HepG2 (cell line): ENCODE measurements around the gene MAFF. TPM values are rescaled to one million over a fixed set of nuclear protein-coding genes. Genes with fewer than 3 reads are reported as not detected.
A peak's percentile ranks its signal among the peaks of the same experiment; 100 is the strongest.

ENCODE experiments used
- AGO1 ChIP-seq: fragments of 200-400 bp; formaldehyde crosslinking; IDR thresholded peaks from 2 replicates; pipeline ENCODE4 v1.6.1; 2017; ENCODE audit warnings: mild to moderate bottlenecking, low read depth, low read length, moderate library complexity; ENCODE audit not compliant: poor library complexity, severe bottlenecking
- AHR ChIP-seq: IDR thresholded peaks from 2 replicates; pipeline ENCODE4 v1.6.1; 2018; ENCODE audit warnings: missing genetic modification reagents, missing compliant biosample characterization
- FOSL1 ChIP-seq: sonication (generic); formaldehyde crosslinking; IDR thresholded peaks from 2 replicates; pipeline ENCODE4 v1.9.0; 2021; ENCODE audit warnings: missing genetic modification reagents, borderline replicate concordance
- GATA4 ChIP-seq: sonication (generic); IDR thresholded peaks from 2 replicates; pipeline ENCODE4 v1.6.1; 2016; ENCODE audit warnings: antibody characterized with exemption, low read depth, borderline replicate concordance
- HIC2 ChIP-seq: sonication (generic); formaldehyde crosslinking; IDR thresholded peaks from 2 replicates; pipeline ENCODE4 v1.9.0; 2022; ENCODE audit warnings: low read depth, missing genetic modification reagents
- HNF4G ChIP-seq, 2 experiments: sonication (generic) in 1 of 2; formaldehyde crosslinking in 1 of 2; IDR thresholded peaks; 2 replicates each; pipeline versions ENCODE4 v1.4.0 to v1.6.1; 2011 to 2020; ENCODE audit warnings: borderline replicate concordance in 2 of 2, low read depth in 2 of 2, mild to moderate bottlenecking in 2 of 2, low read length in 1 of 2, missing genetic modification reagents in 1 of 2, moderate library complexity in 1 of 2
- HNRNPLL ChIP-seq: fragments of 200-400 bp; formaldehyde crosslinking; IDR thresholded peaks from 2 replicates; pipeline ENCODE4 v1.6.1; 2017; ENCODE audit warnings: mild to moderate bottlenecking, low read depth, low read length; ENCODE audit not compliant: poor library complexity, severe bottlenecking
- KAT7 ChIP-seq: IDR thresholded peaks from 2 replicates; pipeline ENCODE4 v1.6.1; 2018; ENCODE audit warnings: borderline replicate concordance, missing compliant biosample characterization
- KDM5B ChIP-seq: sonication (generic); formaldehyde crosslinking; IDR thresholded peaks from 2 replicates; pipeline ENCODE4 v1.4.0; 2020; ENCODE audit warnings: missing genetic modification reagents, mild to moderate bottlenecking, borderline replicate concordance
- MED8 ChIP-seq: sonication (generic); formaldehyde crosslinking; IDR thresholded peaks from 2 replicates; pipeline ENCODE4 v1.8.1; 2023; ENCODE audit warnings: mild to moderate bottlenecking, missing genetic modification reagents; ENCODE audit not compliant: insufficient replicate concordance
- MTF2 ChIP-seq: sonication (generic); formaldehyde crosslinking; IDR thresholded peaks from 2 replicates; pipeline ENCODE4 v1.5.0; 2020; ENCODE audit warnings: missing genetic modification reagents, borderline replicate concordance
- MYNN ChIP-seq: sonication (generic); formaldehyde crosslinking; IDR thresholded peaks from 2 replicates; pipeline ENCODE4 v1.4.0; 2020; ENCODE audit warnings: mild to moderate bottlenecking, low read depth, missing genetic modification reagents
- NBN ChIP-seq: fragments of 450-650 bp; conservative IDR thresholded peaks from 2 replicates; pipeline ENCODE4 v1.6.1; 2017
- NR0B2 ChIP-seq: sonication (generic); formaldehyde crosslinking; IDR thresholded peaks from 2 replicates; pipeline ENCODE4 v1.4.0; 2020; ENCODE audit warnings: mild to moderate bottlenecking, missing genetic modification reagents
- RELA ChIP-seq: sonication (generic); formaldehyde crosslinking; IDR thresholded peaks from 2 replicates; pipeline ENCODE4 v1.4.0; 2020; ENCODE audit warnings: missing genetic modification reagents
- SOX13 ChIP-seq, 3 experiments: fragments of 450-650 bp in 1 of 3; sonication (generic) in 1 of 3; formaldehyde crosslinking in 1 of 3; IDR thresholded peaks in 2 of 3; conservative IDR thresholded peaks in 1 of 3; 2 replicates each; pipeline versions ENCODE4 v1.5.0 to v1.6.1; 2016 to 2020; ENCODE audit warnings: antibody characterized with exemption in 1 of 3, mild to moderate bottlenecking in 1 of 3, missing compliant biosample characterization in 1 of 3, missing genetic modification reagents in 1 of 3, moderate library complexity in 1 of 3
- TBX2 ChIP-seq: sonication (generic); formaldehyde crosslinking; IDR thresholded peaks from 2 replicates; pipeline ENCODE4 v1.5.0; 2020; ENCODE audit warnings: missing genetic modification reagents, mild to moderate bottlenecking, borderline replicate concordance
- UBTF ChIP-seq: sonication (generic); formaldehyde crosslinking; IDR thresholded peaks from 2 replicates; pipeline ENCODE4 v1.4.0; 2020; ENCODE audit warnings: mild to moderate bottlenecking, missing genetic modification reagents
- ZMYM4 ChIP-seq: sonication (generic); formaldehyde crosslinking; IDR thresholded peaks from 2 replicates; pipeline ENCODE4 v1.8.1; 2023; ENCODE audit warnings: mild to moderate bottlenecking, missing genetic modification reagents
- ZNF34 ChIP-seq: sonication (generic); formaldehyde crosslinking; IDR thresholded peaks from 2 replicates; pipeline ENCODE4 v1.4.0; 2020; ENCODE audit warnings: mild to moderate bottlenecking, missing genetic modification reagents, borderline replicate concordance
- ZNF576 ChIP-seq: sonication (generic); formaldehyde crosslinking; IDR thresholded peaks from 2 replicates; pipeline ENCODE4 v1.4.0; 2020; ENCODE audit warnings: mild to moderate bottlenecking, missing genetic modification reagents
- ZNF781 ChIP-seq: sonication (generic); formaldehyde crosslinking; IDR thresholded peaks from 2 replicates; pipeline ENCODE4 v1.5.1; 2020; ENCODE audit warnings: borderline replicate concordance, mild to moderate bottlenecking, missing genetic modification reagents; ENCODE audit errors: not compliant biosample characterization
- ZSCAN21 ChIP-seq: sonication (generic); formaldehyde crosslinking; IDR thresholded peaks from 2 replicates; pipeline ENCODE4 v1.8.0; 2022; ENCODE audit warnings: mild to moderate bottlenecking, missing genetic modification reagents, moderate library complexity, borderline replicate concordance
- polyA plus RNA-seq, 8 experiments: library from polyadenylated mRNA; depleted of rRNA in 3 of 8; stranded (reverse) in 7 of 8; unstranded in 1 of 8; fragments of >200 nt; fragmentation: Illumina TruSeq in 4 of 8; extraction: Trizol in 4 of 8; gene quantifications; 2 replicates each; pipeline versions ENCODE4 v1.2.1 to v1.2.3, GENCODE V29; 2011 to 2016; ENCODE audit warnings: low read depth in 4 of 8, missing spikeins in 1 of 8, mixed read lengths in 1 of 8; ENCODE audit not compliant: insufficient read depth in 1 of 8
- total RNA-seq, 5 experiments: library from RNA; depleted of rRNA; stranded (reverse); fragments of >200 nt; fragmentation: Illumina TruSeq; extraction: Trizol; gene quantifications; 2 replicates each; pipeline ENCODE4 v1.2.3, GENCODE V29; 2016; ENCODE audit warnings: low read depth in 1 of 5

Gene MAFF
- total and polyA plus RNA-seq, 2 of the 13 experiments (the other 11 are each of a cell fraction or from before 2014, with no cell fraction given): 5.4 to 14.3 TPM

- no peak for TF ChIP-seq GATA4
- no peak for TF ChIP-seq AHR (CRISPR knock-in tag)
- peak; percentile 71 for TF ChIP-seq HNRNPLL
- peak; percentile 51 for TF ChIP-seq KDM5B (CRISPR knock-in tag)
- 0 out of 2 replicates have a peak, but pooled peaks have one; percentile 51 for TF ChIP-seq MYNN
- TF ChIP-seq ZNF781 (CRISPR knock-in tag): peak; percentile 38
- TF ChIP-seq ZSCAN21 (CRISPR knock-in tag): peak; percentile 47; the same call in 1 of the 2 replicates
- peak; percentile 19; the same call in 1 of the 2 replicates for TF ChIP-seq ZNF576
- no peak for TF ChIP-seq FOSL1 (CRISPR knock-in tag)
- TF ChIP-seq UBTF (CRISPR knock-in tag): peak; percentile 50; the same call in 1 of the 2 replicates
- TF ChIP-seq ZNF34: 0 out of 2 replicates have a peak, but pooled peaks have one; percentile 11
- no peak for TF ChIP-seq HIC2 (CRISPR knock-in tag)
- TF ChIP-seq MTF2 (CRISPR knock-in tag): 0 out of 2 replicates have a peak, but pooled peaks have one; percentile 41
- no peak for TF ChIP-seq KAT7 (CRISPR knock-in tag)
- no peak for TF ChIP-seq NBN
- 0 out of 2 replicates have a peak, but pooled peaks have one; percentile 10 for TF ChIP-seq ZMYM4 (CRISPR knock-in tag)
- TF ChIP-seq MED8: peak; percentile 18
- TF ChIP-seq SOX13 (IDR thresholded peaks at IDR 0.05): no peak
- TF ChIP-seq SOX13 (CRISPR knock-in tag; conservative IDR thresholded peaks at IDR 0.05 in 1 of 2, IDR thresholded peaks at IDR 0.05 in 1 of 2): peak in 1 of 2 experiments; percentile 3; a peak in 1 of 4 replicates
- TF ChIP-seq NR0B2 (CRISPR knock-in tag): no peak
- 0 out of 2 replicates have a peak, but pooled peaks have one; percentile 58 for TF ChIP-seq TBX2 (CRISPR knock-in tag)
- TF ChIP-seq RELA (CRISPR knock-in tag): no peak
- TF ChIP-seq AGO1: peak; percentile 99
- no peak for TF ChIP-seq HNF4G (IDR thresholded peaks at IDR 0.05; ENCODE audit: borderline replicate concordance, low read depth, low read length)
- TF ChIP-seq HNF4G (CRISPR knock-in tag; IDR thresholded peaks at IDR 0.05; ENCODE audit: borderline replicate concordance, low read depth): 0 out of 2 replicates have a peak, but pooled peaks have one; percentile 3
These were observed 769 bp downstream of the MAFF start (continued) for GRCh38 chr22:38202437-38203089.
